Measurements from ENCODE around the gene ZNF837. TPM values are rescaled to one million over a fixed set of nuclear protein-coding genes. Genes with fewer than 3 reads are reported as not detected.
A peak's percentile ranks its signal among the peaks of the same experiment; 100 is the strongest.

ZNF837 gene
- total RNA-seq, 6 donors from 2014 or later: 1.8 to 9.4 (median 3.7) TPM

DNA sequence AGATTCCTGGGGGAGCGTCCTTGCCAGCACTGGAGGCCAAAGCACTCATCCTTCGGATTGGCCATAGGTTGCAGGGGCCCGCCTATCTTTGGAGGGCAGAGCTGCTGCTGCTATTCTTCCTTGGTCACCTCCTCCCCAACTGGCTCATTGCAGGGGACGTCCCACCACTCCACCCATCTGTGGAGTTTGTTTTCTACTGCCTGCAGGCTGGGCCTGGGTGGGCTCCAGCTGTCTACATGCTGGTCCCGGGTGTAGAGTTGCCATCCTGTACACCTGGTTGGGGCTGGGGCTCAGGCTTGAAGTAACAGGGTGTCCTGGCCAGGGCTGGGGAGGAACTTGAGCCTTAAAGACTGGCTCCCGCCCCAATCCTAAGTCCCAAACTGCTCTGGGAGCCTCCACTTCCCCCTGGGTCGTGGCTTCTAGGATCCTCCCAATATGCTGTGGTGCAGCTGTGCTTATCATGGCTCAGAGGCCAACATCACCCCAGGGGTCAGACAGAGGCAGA is 16.8 kb upstream of the ZNF837 start:
- 50 to 59% methylated on average over 2 to 4 of the region's 7 CpGs for WGBS, 2 donors
- no peak overlapping the region for H3K27ac ChIP-seq
- DNase-seq: no peak

DNA sequence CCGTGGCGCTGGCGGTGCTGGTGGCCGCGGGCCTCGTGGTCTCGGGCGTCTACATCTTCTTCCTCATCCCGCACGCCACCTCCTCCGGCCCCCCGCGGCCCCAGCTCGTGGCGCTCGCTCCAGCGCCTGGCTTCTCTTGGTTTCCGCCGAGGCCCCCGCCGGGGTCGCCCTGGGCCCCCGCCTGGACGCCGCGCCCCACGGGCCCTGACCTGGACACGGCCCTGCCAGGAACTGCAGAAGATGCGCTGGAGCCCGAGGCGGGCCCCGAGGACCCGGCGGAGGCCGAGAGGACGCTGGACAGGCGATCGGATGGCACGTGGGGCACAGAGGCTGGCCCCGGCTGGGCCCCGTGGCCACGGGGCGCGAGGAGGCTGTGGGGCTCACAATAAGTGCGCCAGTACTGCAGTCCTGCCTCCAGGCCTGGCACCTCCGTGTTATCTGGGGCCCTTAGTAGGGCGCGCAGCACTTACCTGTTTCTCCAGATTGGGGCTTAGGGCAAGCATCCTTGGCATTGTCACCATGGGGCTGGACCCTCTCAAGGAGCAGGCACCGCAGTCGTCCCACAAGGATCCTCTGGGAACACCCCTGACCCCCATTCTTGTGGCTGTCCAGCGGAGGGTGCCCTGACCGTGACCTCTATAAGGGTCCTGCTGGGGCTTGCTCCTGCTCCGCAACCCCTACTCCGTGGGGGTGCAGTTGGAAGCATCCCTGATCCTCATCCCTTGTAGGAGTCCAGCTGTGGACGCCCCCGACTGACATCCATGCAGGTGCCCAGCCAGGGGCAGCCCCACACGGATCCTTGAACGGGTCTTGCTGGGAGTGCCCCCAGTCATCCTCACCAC is 16.1 kb upstream of the ZNF837 start:
- Histone ChIP-seq H3K9me3 (no peaks in the 10 kb centered on the region), H3K27me3 (peaks cover 0 to 9% (median 4%) of the 10 kb centered on the region in 4 donors), H3K4me1 (peaks cover 16 to 38% (median 22%) of the 10 kb centered on the region in 4 donors), H3K36me3 (peaks cover 12 to 35% (median 28%) of the 10 kb centered on the region in 4 donors), H3K27ac (no peak overlapping the region), H3K4me3 (peak overlapping the region in 2 of 4 donors; percentile 6 to 19)
- TF ChIP-seq EP300 (IDR thresholded peaks at IDR 0.05): no peak
- TF ChIP-seq CTCF (IDR thresholded peaks at IDR 0.05): no peak
- no peak for TF ChIP-seq POLR2AphosphoS5 (IDR thresholded peaks at IDR 0.05)
- no peak for TF ChIP-seq POLR2A (IDR thresholded peaks at IDR 0.05)
- peak in 1 of 2 donors; percentile 86 for DNase-seq
- ATAC-seq (ENCODE audit: low FRiP score in 2 of 2): no peak
- 45 to 50% methylated on average over 10 to 23 of the region's 58 CpGs for WGBS, 2 donors

More for the DNA sequence above, 16.8 kb upstream of the ZNF837 start:
- Histone ChIP-seq H3K27me3 (peaks cover 0 to 9% (median 4%) of the 10 kb centered on the region in 4 donors), H3K4me3 (no peak overlapping the region), H3K36me3 (peaks cover 12 to 29% (median 25%) of the 10 kb centered on the region in 4 donors), H3K4me1 (peaks cover 18 to 43% (median 26%) of the 10 kb centered on the region in 4 donors), H3K9me3 (no peaks in the 10 kb centered on the region)
- TF ChIP-seq POLR2A (IDR thresholded peaks at IDR 0.05) (no peak), CTCF (IDR thresholded peaks at IDR 0.05) (no peak), POLR2AphosphoS5 (IDR thresholded peaks at IDR 0.05) (no peak)
- no peak for ATAC-seq (ENCODE audit: low FRiP score in 2 of 2)

DNA sequence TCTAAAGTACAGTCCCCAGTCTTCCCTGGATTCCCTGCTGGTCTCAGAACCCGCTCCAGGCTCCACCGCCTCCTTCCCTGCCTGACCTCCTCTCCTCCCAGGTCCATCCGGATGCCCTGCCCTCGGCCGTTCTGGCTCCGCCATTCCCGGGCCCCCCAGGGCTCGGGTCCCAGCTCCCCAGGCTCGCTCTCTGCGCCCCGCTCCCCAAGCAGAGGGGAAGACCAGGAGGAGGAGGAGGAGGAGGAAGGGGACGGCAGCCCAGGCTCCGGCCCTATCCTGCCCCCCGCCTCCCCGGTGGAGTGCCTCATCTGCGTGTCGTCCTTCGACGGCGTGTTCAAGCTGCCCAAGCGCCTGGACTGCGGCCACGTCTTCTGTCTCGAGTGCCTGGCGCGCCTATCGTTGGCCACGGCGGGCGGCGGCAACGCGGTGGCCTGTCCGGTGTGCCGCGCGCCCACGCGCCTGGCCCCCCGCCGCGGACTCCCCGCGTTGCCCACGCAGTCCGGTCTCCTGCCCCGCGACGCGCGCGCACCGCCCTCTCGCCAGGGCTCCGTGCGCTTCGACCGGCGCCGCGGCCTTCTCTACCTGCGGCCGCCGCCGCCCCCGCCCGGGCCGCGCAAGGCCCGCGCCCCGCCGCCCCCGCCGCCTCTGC is 15.3 kb upstream of the ZNF837 start:
- Histone ChIP-seq H3K4me1 (peaks cover 11 to 34% (median 19%) of the 10 kb centered on the region in 4 donors), H3K9me3 (no peaks in the 10 kb centered on the region), H3K36me3 (peaks cover 12 to 42% (median 34%) of the 10 kb centered on the region in 4 donors), H3K27me3 (peaks cover 0 to 9% (median 4%) of the 10 kb centered on the region in 4 donors), H3K27ac (no peak overlapping the region), H3K4me3 (peak overlapping the region in 3 of 4 donors; percentile 18 to 33 (median 23))
- no peak for ATAC-seq (ENCODE audit: low FRiP score in 2 of 2)
- no peak for TF ChIP-seq CTCF (IDR thresholded peaks at IDR 0.05)
- TF ChIP-seq EP300 (IDR thresholded peaks at IDR 0.05): no peak
- TF ChIP-seq POLR2AphosphoS5 (IDR thresholded peaks at IDR 0.05): no peak
- TF ChIP-seq POLR2A (IDR thresholded peaks at IDR 0.05): no peak
- 15 to 21% methylated on average over 8 to 11 of the region's 75 CpGs for WGBS, 2 donors
- DNase-seq: peak in 1 of 2 donors; percentile 86

DNA sequence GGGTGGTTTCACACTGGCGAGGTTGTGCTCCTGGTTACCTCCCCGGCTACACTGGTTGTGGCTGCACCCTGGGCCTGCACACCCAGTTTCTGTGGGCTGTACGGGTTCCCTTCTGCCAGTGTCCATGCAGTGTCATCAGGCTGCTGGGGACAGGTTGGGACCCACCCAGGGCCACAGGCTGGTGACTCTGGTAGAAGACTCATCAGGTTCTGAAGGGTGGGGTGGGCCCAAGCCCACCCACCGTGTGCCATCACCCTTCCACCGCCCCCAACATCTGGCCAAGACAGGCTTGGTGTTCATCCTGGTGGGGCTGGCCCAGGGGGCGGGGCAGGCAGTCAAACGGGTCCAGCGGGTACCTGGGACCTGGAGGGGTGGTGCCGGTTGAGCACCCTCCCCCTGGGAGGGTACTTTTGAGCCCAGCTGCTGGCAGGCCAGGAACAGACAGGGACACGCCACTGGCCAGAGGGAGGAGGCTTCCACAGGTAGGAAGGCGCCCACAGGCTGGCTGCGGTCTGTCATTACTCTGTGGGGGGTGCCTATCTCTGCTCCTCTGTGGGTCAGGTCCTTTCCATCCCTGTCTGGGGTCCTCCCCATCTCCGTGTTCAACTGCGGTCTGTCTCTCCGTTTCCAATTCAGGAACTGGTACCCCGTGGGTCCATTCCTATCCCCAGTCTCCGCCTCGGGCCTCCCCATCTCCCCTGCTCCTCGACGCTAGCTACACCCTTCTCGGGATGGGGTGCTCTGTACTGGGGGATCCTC is 14.6 kb upstream of the ZNF837 start, which contains the start of gene RNF225:
RNF225 (plus strand) TSS at position 437 of the 759 bp plus-strand sequence. CDS start 434 bp downstream, outside the sequence.
- H3K4me1 ChIP-seq: peaks cover 7 to 33% (median 13%) of the 10 kb centered on the region in 4 donors
- ATAC-seq (ENCODE audit: low FRiP score in 2 of 2): peak; percentile 7 to 63
- WGBS, 2 donors: 5 to 48% methylated on average over 3 to 20 of the region's 21 CpGs
- H3K9me3 ChIP-seq: no peaks in the 10 kb centered on the region
- H3K27ac ChIP-seq: peak within 1 kb of the TSS in 1 of 4 donors; percentile 36
- peaks cover 0 to 9% (median 4%) of the 10 kb centered on the region in 4 donors for H3K27me3 ChIP-seq
- H3K4me3 ChIP-seq: peak within 1 kb of the TSS in 3 of 4 donors; percentile 18 to 33 (median 23)
- TF ChIP-seq POLR2A (IDR thresholded peaks at IDR 0.05) (no peak), CTCF (IDR thresholded peaks at IDR 0.05) (no peak), EP300 (IDR thresholded peaks at IDR 0.05) (no peak), POLR2AphosphoS5 (IDR thresholded peaks at IDR 0.05) (no peak)
- H3K36me3 ChIP-seq: peaks cover 12 to 48% (median 37%) of the 10 kb centered on the region in 4 donors
- DNase-seq: peak; percentile 65 to 86

All from upper lobe of left lung (tissue), 6 donors.